H1 (cell line): Measurements from ENCODE around the gene FAIM2. TPM values are rescaled to one million over a fixed set of nuclear protein-coding genes. Genes with fewer than 3 reads are reported as not detected.

Experiments
- CTCF ChIA-PET: fragments of 300-600 bp; sonication (Branson Sonifier 250); formaldehyde crosslinking; loops from one replicate; lab custom pipeline; 2021; ENCODE audit not compliant: partially characterized antibody; lab: Charles Lee
- POLR2A ChIA-PET: fragments of 300-600 bp; sonication (Branson Sonifier 250); formaldehyde crosslinking; loops from one replicate; lab custom pipeline; 2021; ENCODE audit warnings: inconsistent platforms; ENCODE audit not compliant: partially characterized antibody; lab: Charles Lee
- DNase-seq, 2 experiments: peaks; one replicate each; pipeline versions ENCODE4 v3.0.0 to v3.0.0-alpha.2; 2010 to 2022; ENCODE audit warnings: low spot score in 2 of 2, low read depth in 1 of 2, mixed read lengths in 1 of 2
- FAIRE-seq: peaks from 2 replicates; lab custom pipeline; 2011; peaks lifted over from hg19 to GRCh38; lab: Jason Lieb, UNC
- H2AFZ ChIP-seq: 2 replicates; pipeline ENCODE4 v1.8.1; 2012; ENCODE audit warnings: low read length, inconsistent platforms
- H2AK5ac ChIP-seq: 2 replicates; pipeline ENCODE4 v1.6.1; 2013; ENCODE audit warnings: low read depth, low read length
- H2BK120ac ChIP-seq: replicated peaks from 2 replicates; pipeline ENCODE3; 2013; ENCODE audit warnings: low read depth, low read length, inconsistent platforms
- H2BK12ac ChIP-seq: 2 replicates; pipeline ENCODE4 v1.6.1; 2013; ENCODE audit warnings: low read depth, low read length
- H2BK15ac ChIP-seq: 2 replicates; pipeline ENCODE4 v1.6.1; 2013; ENCODE audit warnings: low read length
- H2BK20ac ChIP-seq: 2 replicates; pipeline ENCODE4 v1.6.1; 2013; ENCODE audit warnings: low read length
- H2BK5ac ChIP-seq: 2 replicates; pipeline ENCODE4 v1.6.1; 2013; ENCODE audit warnings: low read depth, low read length
- H3K14ac ChIP-seq: 2 replicates; pipeline ENCODE4 v1.6.1; 2013; ENCODE audit warnings: inconsistent platforms; ENCODE audit not compliant: insufficient read length
- H3K18ac ChIP-seq: 2 replicates; pipeline ENCODE4 v1.6.1; 2013; ENCODE audit warnings: low read length; ENCODE audit errors: extremely low read depth
- H3K23ac ChIP-seq: 2 replicates; pipeline ENCODE4 v1.6.1; 2013; ENCODE audit warnings: inconsistent platforms; ENCODE audit not compliant: insufficient read length
- H3K23me2 ChIP-seq: 2 replicates; pipeline ENCODE4 v1.6.1; 2013; ENCODE audit warnings: low read depth, low read length
- H3K27ac ChIP-seq: 2 replicates; pipeline ENCODE4 v1.6.1; 2011; ENCODE audit warnings: low read depth, low read length, inconsistent platforms
- H3K27me3 ChIP-seq, 4 experiments: replicated peaks in 1 of 4; 1 replicate in 1 of 4; 2 replicates in 3 of 4; pipeline versions ENCODE4 v1.6.1 to v1.8.1; 2011 to 2013; ENCODE audit warnings: low read length in 3 of 4, mild to moderate bottlenecking in 3 of 4, inconsistent platforms in 2 of 4, mixed read lengths in 2 of 4, moderate library complexity in 1 of 4; ENCODE audit not compliant: control insufficient read depth in 3 of 4, insufficient read depth in 3 of 4; ENCODE audit errors: extremely low read depth in 1 of 4
- H3K36me3 ChIP-seq, 4 experiments: 2 replicates each; pipeline versions ENCODE4 v1.6.1 to v1.8.1; 2011 to 2013; ENCODE audit warnings: mild to moderate bottlenecking in 4 of 4, low read length in 3 of 4, moderate library complexity in 2 of 4, control low read depth in 1 of 4, inconsistent platforms in 1 of 4; ENCODE audit not compliant: insufficient read depth in 4 of 4, control insufficient read depth in 2 of 4
- H3K4ac ChIP-seq: replicated peaks from 2 replicates; pipeline ENCODE3; 2013; ENCODE audit warnings: low read length, low read depth, mixed read lengths, inconsistent platforms; ENCODE audit not compliant: insufficient read length
- H3K4me1 ChIP-seq, 4 experiments: replicated peaks in 1 of 4; 1 replicate in 1 of 4; 2 replicates in 3 of 4; pipeline versions ENCODE4 v1.6.1 to v1.8.1; 2011 to 2013; ENCODE audit warnings: low read length in 3 of 4, inconsistent platforms in 2 of 4, mixed read lengths in 1 of 4; ENCODE audit not compliant: insufficient read depth in 4 of 4, control insufficient read depth in 3 of 4
- H3K4me2 ChIP-seq, 2 experiments: 2 replicates each; pipeline versions ENCODE4 v1.6.1 to v1.8.1; 2011 to 2013; ENCODE audit warnings: low read depth in 2 of 2, low read length in 2 of 2, control low read depth in 1 of 2, inconsistent platforms in 1 of 2, mild to moderate bottlenecking in 1 of 2; ENCODE audit not compliant: insufficient read depth in 1 of 2
- H3K4me3 ChIP-seq, 4 experiments: fragments of 200-600, 300-600 bp in 1 of 4; sonication (generic), shearing (Covaris generic), sonication (Bioruptor Twin) in 1 of 4; 2 replicates each; pipeline versions ENCODE4 v1.5.1 to v1.8.1; 2011 to 2016; ENCODE audit warnings: low read length in 4 of 4, low read depth in 3 of 4, control low read depth in 2 of 4, inconsistent platforms in 2 of 4, mild to moderate bottlenecking in 2 of 4, mixed read lengths in 1 of 4, moderate library complexity in 1 of 4; ENCODE audit not compliant: insufficient read depth in 2 of 4; ENCODE audit errors: extremely low read depth in 1 of 4
- H3K56ac ChIP-seq: replicated peaks from 2 replicates; pipeline ENCODE3; 2013; ENCODE audit warnings: low read depth, mild to moderate bottlenecking, mixed read lengths, low read length, inconsistent platforms; ENCODE audit not compliant: insufficient read length
- H3K79me1 ChIP-seq: 2 replicates; pipeline ENCODE4 v1.6.1; 2013; ENCODE audit warnings: low read depth, low read length, control low read depth
- H3K79me2 ChIP-seq, 2 experiments: 2 replicates each; pipeline versions ENCODE4 v1.6.1 to v1.8.1; 2012 to 2013; ENCODE audit warnings: low read length in 2 of 2, mild to moderate bottlenecking in 2 of 2, inconsistent platforms in 1 of 2; ENCODE audit not compliant: insufficient read depth in 2 of 2, control insufficient read depth in 1 of 2
- H3K9ac ChIP-seq, 4 experiments: replicated peaks in 1 of 4; 1 replicate in 1 of 4; 2 replicates in 3 of 4; pipeline versions ENCODE4 v1.6.1 to v1.8.1; 2011 to 2013; ENCODE audit warnings: low read depth in 3 of 4, low read length in 3 of 4, control low read depth in 2 of 4, mild to moderate bottlenecking in 2 of 4, moderate library complexity in 2 of 4, inconsistent platforms in 1 of 4; ENCODE audit errors: extremely low read depth in 1 of 4
- H3K9me3 ChIP-seq, 2 experiments: 2 replicates each; pipeline versions ENCODE4 v1.6.1 to v1.8.1; 2012 to 2013; ENCODE audit warnings: mild to moderate bottlenecking in 2 of 2, moderate library complexity in 2 of 2, control low read depth in 1 of 2, inconsistent platforms in 1 of 2, low read depth in 1 of 2, low read length in 1 of 2, mixed read lengths in 1 of 2; ENCODE audit not compliant: insufficient read depth in 2 of 2
- H4K20me1 ChIP-seq, 2 experiments: replicated peaks in 1 of 2; 2 replicates each; pipeline versions ENCODE3 to v1.8.1; 2011 to 2013; ENCODE audit warnings: inconsistent platforms in 2 of 2, low read length in 2 of 2, mild to moderate bottlenecking in 1 of 2; ENCODE audit not compliant: insufficient read depth in 2 of 2, control insufficient read depth in 1 of 2
- H4K5ac ChIP-seq: 2 replicates; pipeline ENCODE4 v1.6.1; 2013; ENCODE audit warnings: low read length, low read depth, mixed read lengths, inconsistent platforms; ENCODE audit not compliant: insufficient read length
- H4K8ac ChIP-seq: 2 replicates; pipeline ENCODE4 v1.8.0; 2013; ENCODE audit warnings: mild to moderate bottlenecking, moderate library complexity, low read length, inconsistent platforms; ENCODE audit not compliant: insufficient read depth; ENCODE audit errors: extremely low read depth
- H4K91ac ChIP-seq: replicated peaks from 2 replicates; pipeline ENCODE3; 2013; ENCODE audit warnings: low read length, mixed read lengths, inconsistent platforms; ENCODE audit not compliant: insufficient read length
- BCL11A ChIP-seq, 2 experiments: IDR thresholded peaks; one replicate each; pipeline ENCODE4 v1.6.1; 2011; ENCODE audit warnings: low read depth in 2 of 2, low read length in 2 of 2, mild to moderate bottlenecking in 2 of 2
- CHD1 ChIP-seq: IDR thresholded peaks from 2 replicates; pipeline ENCODE4 v1.6.1; 2012; ENCODE audit warnings: low read depth, low read length, improper control_type of control experiment
- CHD2 ChIP-seq: IDR thresholded peaks from 2 replicates; pipeline ENCODE4 v1.6.1; 2012; ENCODE audit warnings: low read length, improper control_type of control experiment
- EP300 ChIP-seq, 2 experiments: IDR thresholded peaks; 1 replicate in 1 of 2; 2 replicates in 1 of 2; pipeline ENCODE4 v1.6.1; 2011 to 2012; ENCODE audit warnings: low read depth in 2 of 2, low read length in 2 of 2, mild to moderate bottlenecking in 2 of 2, borderline replicate concordance in 1 of 2, inconsistent platforms in 1 of 2, moderate library complexity in 1 of 2
- HDAC2 ChIP-seq, 2 experiments: fragments of 300-600 bp in 1 of 2; sonication (generic) in 1 of 2; IDR thresholded peaks; 2 replicates each; pipeline ENCODE4 v1.6.1; 2011 to 2012; ENCODE audit warnings: low read depth in 2 of 2, low read length in 2 of 2, mild to moderate bottlenecking in 2 of 2, moderate library complexity in 2 of 2, borderline replicate concordance in 1 of 2, inconsistent platforms in 1 of 2
- JUND ChIP-seq: IDR thresholded peaks from 2 replicates; pipeline ENCODE4 v1.6.1; 2011; ENCODE audit warnings: mild to moderate bottlenecking, improper control_type of control experiment, low read length
- KDM4A ChIP-seq: IDR thresholded peaks from one replicate; pipeline ENCODE4 v1.7.1; 2012; ENCODE audit warnings: low read depth, mild to moderate bottlenecking, moderate library complexity, low read length, inconsistent platforms; ENCODE audit not compliant: severe bottlenecking
- KDM5A ChIP-seq: fragments of 200-600 bp; IDR thresholded peaks from 2 replicates; pipeline ENCODE4 v1.7.1; 2012; ENCODE audit warnings: mild to moderate bottlenecking, low read length, inconsistent platforms, mixed read lengths
- POLR2A ChIP-seq, 2 experiments: IDR thresholded peaks; 1 replicate in 1 of 2; 2 replicates in 1 of 2; pipeline ENCODE4 v1.6.1; 2011; ENCODE audit warnings: low read depth in 2 of 2, low read length in 2 of 2, mild to moderate bottlenecking in 2 of 2; ENCODE audit errors: control extremely low read depth in 1 of 2
- POLR2AphosphoS5 ChIP-seq: IDR thresholded peaks from 2 replicates; pipeline ENCODE4 v1.6.1; 2011; ENCODE audit warnings: low read depth, low read length
- SIX5 ChIP-seq: IDR thresholded peaks from 2 replicates; pipeline ENCODE4 v1.6.1; 2011; ENCODE audit warnings: mild to moderate bottlenecking, low read depth, low read length
- SUZ12 ChIP-seq: fragments of 200-600 bp; sonication (generic); IDR thresholded peaks from 2 replicates; pipeline ENCODE4 v1.6.1; 2012; ENCODE audit warnings: mild to moderate bottlenecking, inconsistent platforms, low read length, moderate library complexity, mixed read lengths
- TAF1 ChIP-seq: IDR thresholded peaks from 2 replicates; pipeline ENCODE4 v1.6.1; 2011; ENCODE audit warnings: mild to moderate bottlenecking, low read depth, low read length
- TCF12 ChIP-seq: IDR thresholded peaks from 2 replicates; pipeline ENCODE4 v1.6.1; 2011; ENCODE audit warnings: low read depth, mild to moderate bottlenecking, low read length
- WGBS, 2 experiments: shearing (Covaris generic) in 1 of 2; methylation state at CpG; one replicate each; pipeline versions ENCODE4 v1.1.6 to v1.1.7; 2013 to 2015; ENCODE audit warnings: low lambda C conversion rate in 2 of 2, mixed read lengths in 2 of 2, inconsistent platforms in 1 of 2, low coverage in 1 of 2, missing lambda C conversion rate in 1 of 2; ENCODE audit not compliant: insufficient replicate concordance in 2 of 2, insufficient coverage in 1 of 2, insufficient read length in 1 of 2; ENCODE audit errors: extremely low coverage in 1 of 2, missing lambda C conversion rate in 1 of 2; 5-methylcytosine and 5-hydroxymethylcytosine counted together
- polyA plus RNA-seq, 7 experiments: library from polyadenylated mRNA; depleted of rRNA in 3 of 7; stranded (reverse) in 5 of 7; unstranded in 2 of 7; fragments of >200 nt in 5 of 7; fragments of 200-250 nt in 2 of 7; gene quantifications; 1 replicate in 5 of 7; 2 replicates in 1 of 7; 4 replicates in 1 of 7; pipeline versions ENCODE4 v1.2.1 to v1.2.3, GENCODE V29; 2011 to 2013; ENCODE audit warnings: missing spikeins in 2 of 7, mixed read lengths in 2 of 7
- total RNA-seq: library from RNA; stranded (reverse); fragmentation: NEBNext Ultra II Directional; extraction: Animal tissue kit (Norgen Biotek cat#: 25700); gene quantifications from 2 replicates; pipeline ENCODE4 v1.2.1, GENCODE V29; 2021
- TF ChIP-seq, protein P1 (sequence below): IDR thresholded peaks from 2 replicates; pipeline ENCODE4 v1.6.1; 2012; ENCODE audit warnings: inconsistent platforms

FAIM2 gene
- total and polyA plus RNA-seq, 2 of the 8 experiments (the other 6 are each of a cell fraction or from before 2014, with no cell fraction given), result 0.89 to 1.3 TPM

DNA sequence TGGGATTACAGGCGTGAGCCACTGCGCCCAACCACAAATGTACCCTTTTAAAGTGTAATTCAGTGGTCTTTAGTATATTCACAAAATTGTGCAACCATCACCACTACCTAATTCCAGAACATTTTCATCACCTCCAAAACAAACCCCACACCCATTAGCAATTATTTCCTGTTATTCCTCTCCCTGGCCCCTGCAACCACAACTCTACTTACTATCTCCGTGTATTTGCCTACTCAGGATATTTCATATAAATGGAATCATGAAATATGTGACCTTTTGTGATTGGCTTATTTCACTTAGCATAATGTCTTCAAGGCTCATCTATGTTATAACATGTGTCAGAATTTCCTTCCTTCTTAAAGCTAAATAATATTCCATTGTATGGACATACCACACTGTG is 30.8 kb upstream of the FAIM2 start:
- CTCF ChIA-PET, result interaction anchor here (1.2 to 6.5 kb wide), 4 partner anchors 9 to 68 kb away, joined by 4 to 53 read pairs (median 16); no protein-coding TSS in a partner anchor
- TF ChIP-seq TCF12 (no peak), POLR2A (IDR thresholded peaks at IDR 0.05; ENCODE audit: control extremely low read depth in 1 of 2, low read depth in 2 of 2, low read length in 2 of 2) (no peak), HDAC2 (IDR thresholded peaks at IDR 0.05; ENCODE audit: borderline replicate concordance in 1 of 2, low read depth in 2 of 2, low read length in 2 of 2) (no peak), CHD1 (no peak), SUZ12 (no peak), KDM4A (no peak), KDM5A (no peak), BCL11A (IDR thresholded peaks at IDR 0.05; ENCODE audit: low read depth in 2 of 2, low read length in 2 of 2) (no peak), EP300 (IDR thresholded peaks at IDR 0.05; ENCODE audit: borderline replicate concordance in 1 of 2, low read depth in 2 of 2, low read length in 2 of 2) (no peak), POLR2AphosphoS5 (no peak), SIX5 (no peak), TAF1 (no peak), JUND (no peak), CHD2 (no peak)
- TF ChIP-seq, protein P1, sequence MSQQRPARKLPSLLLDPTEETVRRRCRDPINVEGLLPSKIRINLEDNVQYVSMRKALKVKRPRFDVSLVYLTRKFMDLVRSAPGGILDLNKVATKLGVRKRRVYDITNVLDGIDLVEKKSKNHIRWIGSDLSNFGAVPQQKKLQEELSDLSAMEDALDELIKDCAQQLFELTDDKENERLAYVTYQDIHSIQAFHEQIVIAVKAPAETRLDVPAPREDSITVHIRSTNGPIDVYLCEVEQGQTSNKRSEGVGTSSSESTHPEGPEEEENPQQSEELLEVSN, result no peak

More for the DNA sequence above, 30.8 kb upstream of the FAIM2 start:
- no peak overlapping the region for H2BK20ac ChIP-seq
- no peak overlapping the region for H3K4me2 ChIP-seq
- H4K91ac ChIP-seq, result no peak overlapping the region
- no peak overlapping the region for H3K27ac ChIP-seq
- no peak overlapping the region for H3K9ac ChIP-seq
- H3K18ac ChIP-seq, result no peak overlapping the region
- no peak overlapping the region for H4K8ac ChIP-seq
- H3K79me1 ChIP-seq, result no peaks in the 10 kb centered on the region
- no peak overlapping the region for H2AFZ ChIP-seq
- no peak overlapping the region for H2BK5ac ChIP-seq
- H2BK12ac ChIP-seq, result no peak overlapping the region
- WGBS, 2 experiments, result 93% methylated on average over 3 of the region's 3 CpGs; no CpG with 5 or more reads in 1 of the 2 experiments
- H4K20me1 ChIP-seq, result no peaks in the 10 kb centered on the region
- H3K23me2 ChIP-seq, result no peaks in the 10 kb centered on the region
- POLR2A ChIA-PET, result no interaction called here
- no peaks in the 10 kb centered on the region; a peak in 1 of 7 replicates for H3K27me3 ChIP-seq
- no peak overlapping the region for H2BK15ac ChIP-seq
- H3K9me3 ChIP-seq, result no peaks in the 10 kb centered on the region
- H3K4me3 ChIP-seq, result no peak overlapping the region
- no peak overlapping the region for H3K56ac ChIP-seq
- no peaks in the 10 kb centered on the region for H3K79me2 ChIP-seq
- FAIRE-seq (no peak), DNase-seq (no peak)
- H4K5ac ChIP-seq, result no peak overlapping the region
- H3K4me1 ChIP-seq, result no peaks in the 10 kb centered on the region
- H3K23ac ChIP-seq, result no peak overlapping the region
- H2BK120ac ChIP-seq, result no peak overlapping the region
- H3K14ac ChIP-seq, result no peak overlapping the region
- no peak overlapping the region for H3K4ac ChIP-seq
- no peak overlapping the region; the same call in 1 of the 2 replicates for H2AK5ac ChIP-seq
- no peaks in the 10 kb centered on the region for H3K36me3 ChIP-seq
